Mesendoderm (in vitro differentiated cells): ENCODE measurements around the gene ZNF275.
"Not testable (repeated sequence)": the region's sequence is repeated elsewhere in the genome, so short reads cannot be mapped to it uniquely, and the experiment has no call there.

Source experiments
- DNase-seq: peaks from one replicate; pipeline ENCODE4 v3.0.0; 2013
- H2AK5ac ChIP-seq: 2 replicates; pipeline ENCODE4 v1.6.1; 2013; ENCODE audit warnings: low read length, inconsistent platforms
- H2BK120ac ChIP-seq: 2 replicates; pipeline ENCODE4 v1.6.1; 2013; ENCODE audit warnings: low read depth, mild to moderate bottlenecking, low read length, moderate library complexity, mixed read lengths
- H2BK15ac ChIP-seq: replicated peaks from 2 replicates; pipeline ENCODE4 v1.6.1; 2013; ENCODE audit warnings: low read depth, mild to moderate bottlenecking, moderate library complexity
- H2BK5ac ChIP-seq: 2 replicates; pipeline ENCODE4 v1.6.1; 2013; ENCODE audit warnings: low read length, inconsistent platforms
- H3K18ac ChIP-seq: 2 replicates; pipeline ENCODE4 v1.6.1; 2013; ENCODE audit warnings: mild to moderate bottlenecking, low read length, mixed read lengths
- H3K23ac ChIP-seq: one replicate; pipeline ENCODE4 v1.6.1; 2013; ENCODE audit warnings: low read length
- H3K27ac ChIP-seq: 2 replicates; pipeline ENCODE4 v1.5.1; 2013; ENCODE audit warnings: low read depth, mild to moderate bottlenecking, inconsistent platforms, low read length, moderate library complexity
- H3K27me3 ChIP-seq: 2 replicates; pipeline ENCODE4 v1.6.1; 2013; ENCODE audit warnings: low read length, control low read depth, mild to moderate bottlenecking, inconsistent platforms; ENCODE audit not compliant: insufficient read depth, poor library complexity
- H3K36me3 ChIP-seq: 2 replicates; pipeline ENCODE4 v1.6.1; 2013; ENCODE audit warnings: low read length, inconsistent platforms; ENCODE audit not compliant: control insufficient read depth, insufficient read depth
- H3K4ac ChIP-seq: one replicate; pipeline ENCODE4 v1.6.1; 2013; ENCODE audit warnings: low read depth, mild to moderate bottlenecking, low read length, moderate library complexity
- H3K4me1 ChIP-seq: 2 replicates; pipeline ENCODE4 v1.6.1; 2013; ENCODE audit warnings: low read depth, low read length, inconsistent platforms; ENCODE audit not compliant: control insufficient read depth
- H3K4me2 ChIP-seq: 2 replicates; pipeline ENCODE4 v1.6.1; 2013; ENCODE audit warnings: low read length
- H3K4me3 ChIP-seq: 2 replicates; pipeline ENCODE4 v1.5.1; 2013; ENCODE audit warnings: mild to moderate bottlenecking, low read length
- H3K56ac ChIP-seq: one replicate; pipeline ENCODE4 v1.6.1; 2013; ENCODE audit warnings: low read length
- H3K79me1 ChIP-seq: 2 replicates; pipeline ENCODE4 v1.6.1; 2013; ENCODE audit warnings: low read length, inconsistent platforms
- H3K79me2 ChIP-seq: 2 replicates; pipeline ENCODE4 v1.6.1; 2013; ENCODE audit warnings: mild to moderate bottlenecking, low read length; ENCODE audit not compliant: control insufficient read depth, insufficient read depth
- H3K9ac ChIP-seq: 2 replicates; pipeline ENCODE4 v1.6.1; 2013; ENCODE audit warnings: low read length, inconsistent platforms
- H4K5ac ChIP-seq: one replicate; pipeline ENCODE4 v1.6.1; 2013; ENCODE audit warnings: low read length
- H4K8ac ChIP-seq: one replicate; pipeline ENCODE4 v1.6.1; 2013; ENCODE audit warnings: low read depth, mild to moderate bottlenecking, control low read depth, low read length, moderate library complexity
- WGBS: extraction: QIAGEN DNeasy Blood & Tissue Kit; methylation state at CpG from one replicate; pipeline ENCODE4 v1.1.7; 2013; ENCODE audit warnings: low lambda C conversion rate, missing lambda C conversion rate; ENCODE audit not compliant: insufficient coverage; ENCODE audit errors: extremely low coverage; 5-methylcytosine and 5-hydroxymethylcytosine counted together

The ZNF275 gene

GRCh38 chrX:153386097-153386496 lies 52.1 kb downstream of the ZNF275 start:
- H3K79me2 ChIP-seq: no peaks in the 10 kb centered on the region
- H3K4me1 ChIP-seq: no peaks in the 10 kb centered on the region
- H2BK120ac ChIP-seq: no peak overlapping the region
- no peak overlapping the region for H3K23ac ChIP-seq
- DNase-seq: no peak
- no peaks in the 10 kb centered on the region for H3K27me3 ChIP-seq
- WGBS: no CpG with 5 or more reads among the region's 5 CpGs
- H2BK15ac ChIP-seq: no peak overlapping the region
- no peak overlapping the region for H4K5ac ChIP-seq
- H3K27ac ChIP-seq: no peak overlapping the region
- H3K4ac ChIP-seq: no peak overlapping the region
- no peak overlapping the region for H2BK5ac ChIP-seq
- H4K8ac ChIP-seq: no peak overlapping the region
- no peak overlapping the region for H3K56ac ChIP-seq
- no peak overlapping the region for H2AK5ac ChIP-seq
- no peak overlapping the region for H3K18ac ChIP-seq
- no peak overlapping the region for H3K4me3 ChIP-seq
- H3K79me1 ChIP-seq: no peaks in the 10 kb centered on the region
- no peaks in the 10 kb centered on the region for H3K36me3 ChIP-seq
- no peak overlapping the region for H3K9ac ChIP-seq
- H3K4me2 ChIP-seq: no peak overlapping the region

GRCh38 chrX:153387345-153387744 lies 53.4 kb downstream of the ZNF275 start:
- H3K27ac ChIP-seq: no peak overlapping the region
- H3K27me3 ChIP-seq: no peaks in the 10 kb centered on the region
- H3K56ac ChIP-seq: no peak overlapping the region
- H4K8ac ChIP-seq: no peak overlapping the region
- no peak overlapping the region for H2BK5ac ChIP-seq
- H3K36me3 ChIP-seq: no peaks in the 10 kb centered on the region
- no peak overlapping the region for H2AK5ac ChIP-seq
- H3K4me1 ChIP-seq: no peaks in the 10 kb centered on the region
- DNase-seq: no peak
- no peak overlapping the region for H3K4me3 ChIP-seq
- H3K4me2 ChIP-seq: no peak overlapping the region
- H3K79me2 ChIP-seq: no peaks in the 10 kb centered on the region
- H2BK120ac ChIP-seq: no peak overlapping the region
- H3K4ac ChIP-seq: no peak overlapping the region
- no peak overlapping the region for H3K23ac ChIP-seq
- no peak overlapping the region for H3K18ac ChIP-seq
- WGBS: no CpG with 5 or more reads among the region's 5 CpGs
- no peak overlapping the region for H2BK15ac ChIP-seq
- H4K5ac ChIP-seq: no peak overlapping the region
- H3K79me1 ChIP-seq: no peaks in the 10 kb centered on the region
- H3K9ac ChIP-seq: no peak overlapping the region

- no peak overlapping the region for H3K4ac ChIP-seq
- no peak overlapping the region for H2BK5ac ChIP-seq
- no peak overlapping the region for H2AK5ac ChIP-seq
- no CpG with 5 or more reads among the region's 10 CpGs for WGBS
- H3K18ac ChIP-seq: no peak overlapping the region
- no peaks in the 10 kb centered on the region for H3K4me1 ChIP-seq
- no peak overlapping the region for H2BK120ac ChIP-seq
- DNase-seq: no peak
- no peak overlapping the region for H3K4me2 ChIP-seq
- no peak overlapping the region for H3K9ac ChIP-seq
- no peaks in the 10 kb centered on the region for H3K79me2 ChIP-seq
- no peak overlapping the region for H4K5ac ChIP-seq
- H3K27ac ChIP-seq: no peak overlapping the region
- no peak overlapping the region for H3K4me3 ChIP-seq
- H3K56ac ChIP-seq: no peak overlapping the region
- no peaks in the 10 kb centered on the region for H3K79me1 ChIP-seq
- no peaks in the 10 kb centered on the region for H3K27me3 ChIP-seq
- no peak overlapping the region for H4K8ac ChIP-seq
- H3K36me3 ChIP-seq: no peaks in the 10 kb centered on the region
- H2BK15ac ChIP-seq: no peak overlapping the region
- no peak overlapping the region for H3K23ac ChIP-seq
Observed at GRCh38 chrX:153387987-153388721, 54.2 kb downstream of the ZNF275 start.

GRCh38 chrX:153388722-153389459 lies 54.9 kb downstream of the ZNF275 start:
- no peak overlapping the region for H3K4ac ChIP-seq
- H3K27ac ChIP-seq: no peak overlapping the region
- H3K4me3 ChIP-seq: no peak overlapping the region
- no peak overlapping the region for H2BK5ac ChIP-seq
- WGBS: no CpG with 5 or more reads among the region's 14 CpGs
- no peaks in the 10 kb centered on the region for H3K79me1 ChIP-seq
- H4K5ac ChIP-seq: no peak overlapping the region
- no peak overlapping the region for H3K9ac ChIP-seq
- H3K23ac ChIP-seq: no peak overlapping the region
- H3K4me2 ChIP-seq: no peak overlapping the region
- H3K36me3 ChIP-seq: no peaks in the 10 kb centered on the region
- H2AK5ac ChIP-seq: no peak overlapping the region
- no peaks in the 10 kb centered on the region for H3K27me3 ChIP-seq
- H3K79me2 ChIP-seq: no peaks in the 10 kb centered on the region
- no peaks in the 10 kb centered on the region for H3K4me1 ChIP-seq
- no peak overlapping the region for H3K56ac ChIP-seq
- no peak overlapping the region for H2BK120ac ChIP-seq
- H3K18ac ChIP-seq: no peak overlapping the region
- no peak overlapping the region for H4K8ac ChIP-seq
- DNase-seq: no peak
- H2BK15ac ChIP-seq: no peak overlapping the region

GRCh38 chrX:153389460-153389768 lies 55.5 kb downstream of the ZNF275 start:
- not testable (repeated sequence) for H4K8ac ChIP-seq, H3K4me3 ChIP-seq, H2BK5ac ChIP-seq, H2BK120ac ChIP-seq, H3K56ac ChIP-seq, H3K27me3 ChIP-seq, H4K5ac ChIP-seq, H3K9ac ChIP-seq, H3K4ac ChIP-seq, DNase-seq, H3K36me3 ChIP-seq, H3K18ac ChIP-seq, H3K4me2 ChIP-seq, H3K4me1 ChIP-seq, H3K79me2 ChIP-seq, H3K79me1 ChIP-seq, H3K23ac ChIP-seq, H2BK15ac ChIP-seq, H3K27ac ChIP-seq, H2AK5ac ChIP-seq
- WGBS: no CpG with 5 or more reads among the region's 6 CpGs
